Adipose tissue (tissue), 3 donors: ENCODE results near the gene TMEM30B. TPM values are rescaled to one million over a fixed set of nuclear protein-coding genes. Genes with fewer than 3 reads are reported as not detected.

Experiments used
- H3K27ac ChIP-seq: one replicate; pipeline ENCODE4 v1.5.1; 2013; ENCODE audit warnings: low read depth, low read length
- WGBS, 3 donors: extraction: QIAGEN DNeasy Blood & Tissue Kit; methylation state at CpG; one replicate each; pipeline ENCODE4 v1.1.7; 2013; 5-methylcytosine and 5-hydroxymethylcytosine counted together
- polyA plus RNA-seq, 3 donors: library from polyadenylated mRNA; stranded (reverse); fragments of 200-250 nt; gene quantifications; one replicate each; pipeline ENCODE4 v1.2.3, GENCODE V29; 2013
- donor health status: healthy with polysubstance abuse.
- donor health status: Bipolar disorder and iron deficiency.
- donor health status: healthy.

TMEM30B gene
- polyA plus RNA-seq, 3 donors, result 1.6 to 14.5 (median 3.1) TPM

GRCh38 chr14:61277784-61278183, 3.4 kb downstream of the TMEM30B start:
- H3K27ac ChIP-seq, result no peak overlapping the region
- WGBS, 3 donors, result 31 to 89% (median 87%) methylated on average over 4 of the region's 4 CpGs

GRCh38 chr14:61277232-61277631, 3.9 kb downstream of the TMEM30B start:
- 21 to 67% (median 56%) methylated on average over 1 of the region's 1 CpG for WGBS, 3 donors
- H3K27ac ChIP-seq, result no peak overlapping the region

- H3K27ac ChIP-seq, result no peak overlapping the region
- WGBS, 3 donors, result 84 to 95% (median 91%) methylated on average over 2 of the region's 2 CpGs
Measured at GRCh38 chr14:61271552-61271951, 9.6 kb downstream of the TMEM30B start.

GRCh38 chr14:61270714-61271113, 10.4 kb downstream of the TMEM30B start:
- 66 to 77% (median 68%) methylated on average over 4 of the region's 4 CpGs for WGBS, 3 donors
- H3K27ac ChIP-seq, result no peak overlapping the region

- WGBS, 3 donors, result 4 to 6% (median 5%) methylated on average over 21 of the region's 21 CpGs
- H3K27ac ChIP-seq, result no peak overlapping the region
Measured at GRCh38 chr14:61269321-61270083, 11.6 kb downstream of the TMEM30B start.

GRCh38 chr14:61268812-61269211, 12.3 kb downstream of the TMEM30B start:
- no peak overlapping the region for H3K27ac ChIP-seq
- WGBS, 3 donors, result 26 to 41% (median 40%) methylated on average over 1 of the region's 1 CpG

GRCh38 chr14:61266891-61267740, 14.0 kb downstream of the TMEM30B start:
- no peak overlapping the region for H3K27ac ChIP-seq
- WGBS, 3 donors, result 51 to 65% (median 57%) methylated on average over 11 of the region's 11 CpGs

GRCh38 chr14:61266436-61266835, 14.7 kb downstream of the TMEM30B start:
- 60 to 77% (median 65%) methylated on average over 4 of the region's 4 CpGs for WGBS, 3 donors

GRCh38 chr14:61264651-61265050, 16.5 kb downstream of the TMEM30B start:
- no peak overlapping the region for H3K27ac ChIP-seq
- 56 to 72% (median 63%) methylated on average over 4 of the region's 4 CpGs for WGBS, 3 donors

More at GRCh38 chr14:61266436-61266835, 14.7 kb downstream of the TMEM30B start:
- H3K27ac ChIP-seq, result no peak overlapping the region

- no peak overlapping the region for H3K27ac ChIP-seq
- WGBS, 3 donors, result 45 to 92% (median 86%) methylated on average over 4 of the region's 4 CpGs
Measured at GRCh38 chr14:61264010-61264571, 17.0 kb downstream of the TMEM30B start.

- no peak overlapping the region for H3K27ac ChIP-seq
- 72 to 92% (median 79%) methylated on average over 4 of the region's 4 CpGs for WGBS, 3 donors
Measured at GRCh38 chr14:61262082-61262481, 19.1 kb downstream of the TMEM30B start.

- H3K27ac ChIP-seq, result no peak overlapping the region
- WGBS, 3 donors, result 75 to 81% (median 80%) methylated on average over 8 of the region's 8 CpGs
Measured at GRCh38 chr14:61260939-61261776, 20.0 kb downstream of the TMEM30B start.

GRCh38 chr14:61258985-61259384, 22.2 kb downstream of the TMEM30B start:
- WGBS, 3 donors, result 49 to 63% (median 55%) methylated on average over 4 of the region's 4 CpGs
- no peak overlapping the region for H3K27ac ChIP-seq

- 64 to 84% (median 83%) methylated on average over 5 of the region's 5 CpGs for WGBS, 3 donors
Measured at GRCh38 chr14:61257469-61258057, 23.6 kb downstream of the TMEM30B start.

GRCh38 chr14:61256826-61257468, 24.2 kb downstream of the TMEM30B start:
- H3K27ac ChIP-seq, result no peak overlapping the region
- 53 to 84% (median 81%) methylated on average over 6 of the region's 6 CpGs for WGBS, 3 donors

More at GRCh38 chr14:61257469-61258057, 23.6 kb downstream of the TMEM30B start:
- no peak overlapping the region for H3K27ac ChIP-seq

- no peak overlapping the region for H3K27ac ChIP-seq
- WGBS, 3 donors, result 91 to 96% (median 94%) methylated on average over 5 of the region's 5 CpGs
Measured at GRCh38 chr14:61255968-61256367, 25.2 kb downstream of the TMEM30B start.

- H3K27ac ChIP-seq, result no peak overlapping the region
- 79 to 89% (median 88%) methylated on average over 8 of the region's 8 CpGs for WGBS, 3 donors
Measured at GRCh38 chr14:61254808-61255526, 26.2 kb downstream of the TMEM30B start.
